Central memory CD8-positive, alpha-beta T cell (primary cell): Measurements from ENCODE around the gene ATXN7L3B.
"Not testable (repeated sequence)": the region's sequence is repeated elsewhere in the genome, so short reads cannot be mapped to it uniquely, and the experiment has no call there.

Experiments
- ATAC-seq: fragments of 150-1000 bp; cut with Tn5 transposase; replicated peaks from 2 replicates; pipeline ENCODE4 v1.10.0; 2022; ENCODE audit warnings: mild to moderate bottlenecking, moderate FRiP score, moderate number of reproducible peaks; ENCODE audit not compliant: poor library complexity, severe bottlenecking; ENCODE audit errors: extremely low read depth
- DNase-seq, 2 donors: peaks; one replicate each; pipeline ENCODE4 v3.0.0; 2021; ENCODE audit warnings: low spot score in 2 of 2
- H3K27ac Mint-ChIP-seq: one replicate; pipeline ENCODE4 v1.8.0; 2022; ENCODE audit warnings: low read depth, mild to moderate bottlenecking, moderate library complexity, mixed read lengths
- H3K27me3 Mint-ChIP-seq: one replicate; pipeline ENCODE4 v1.8.0; 2022; ENCODE audit warnings: mixed read lengths
- H3K36me3 Mint-ChIP-seq: one replicate; pipeline ENCODE4 v1.8.0; 2022; ENCODE audit warnings: mild to moderate bottlenecking, moderate library complexity, mixed read lengths; ENCODE audit not compliant: insufficient read depth
- H3K4me1 Mint-ChIP-seq: one replicate; pipeline ENCODE4 v1.8.0; 2022; ENCODE audit warnings: mixed read lengths
- H3K4me3 Mint-ChIP-seq: one replicate; pipeline ENCODE4 v1.8.0; 2022; ENCODE audit warnings: mild to moderate bottlenecking, moderate library complexity, mixed read lengths
- H3K9me3 Mint-ChIP-seq: one replicate; pipeline ENCODE4 v1.8.0; 2022; ENCODE audit warnings: mixed read lengths

Gene ATXN7L3B, protein sequence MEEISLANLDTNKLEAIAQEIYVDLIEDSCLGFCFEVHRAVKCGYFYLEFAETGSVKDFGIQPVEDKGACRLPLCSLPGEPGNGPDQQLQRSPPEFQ

DNA sequence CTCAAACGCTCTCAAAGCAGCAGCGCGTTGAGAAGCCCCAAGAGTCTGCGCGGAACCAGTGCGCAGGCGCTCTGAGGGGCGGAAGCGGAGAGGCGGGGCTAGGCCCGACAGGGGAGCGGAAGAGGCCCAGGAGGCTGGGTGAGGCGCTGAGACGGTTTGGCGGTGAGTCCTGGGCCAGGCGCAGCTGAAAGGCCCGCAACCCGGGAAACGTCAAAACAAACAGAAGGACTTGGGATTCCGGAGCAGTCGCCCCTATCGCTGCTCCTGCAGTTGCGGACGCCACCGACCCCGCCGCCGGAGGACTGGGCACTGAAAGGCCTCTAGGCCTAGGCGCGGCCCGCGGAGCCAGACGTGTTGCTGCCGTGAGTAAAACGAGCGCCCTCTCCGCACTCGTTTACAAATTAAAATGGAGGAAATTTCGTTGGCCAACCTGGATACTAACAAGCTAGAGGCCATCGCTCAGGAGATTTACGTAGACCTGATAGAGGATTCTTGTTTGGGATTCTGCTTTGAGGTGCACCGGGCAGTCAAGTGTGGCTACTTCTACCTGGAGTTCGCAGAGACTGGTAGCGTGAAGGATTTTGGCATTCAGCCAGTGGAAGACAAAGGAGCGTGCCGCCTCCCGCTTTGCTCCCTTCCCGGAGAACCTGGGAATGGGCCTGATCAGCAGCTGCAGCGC is at the start of gene ATXN7L3B:
ATXN7L3B (plus strand) TSS at position 129 of the 679 bp plus-strand sequence; CDS start at position 407, 278 bp downstream.
- Mint-ChIP-seq H3K4me3 (peak within 1 kb of the TSS; percentile 96), H3K4me1 (peaks cover 52% of the 10 kb centered on the region), H3K36me3 (peaks cover 31% of the 10 kb centered on the region), H3K9me3 (no peaks in the 10 kb centered on the region), H3K27me3 (no peaks in the 10 kb centered on the region), H3K27ac (peak within 1 kb of the TSS; percentile 100)
- ATAC-seq (peak; percentile 94), DNase-seq (peak; percentile 94 to 99)

DNA sequence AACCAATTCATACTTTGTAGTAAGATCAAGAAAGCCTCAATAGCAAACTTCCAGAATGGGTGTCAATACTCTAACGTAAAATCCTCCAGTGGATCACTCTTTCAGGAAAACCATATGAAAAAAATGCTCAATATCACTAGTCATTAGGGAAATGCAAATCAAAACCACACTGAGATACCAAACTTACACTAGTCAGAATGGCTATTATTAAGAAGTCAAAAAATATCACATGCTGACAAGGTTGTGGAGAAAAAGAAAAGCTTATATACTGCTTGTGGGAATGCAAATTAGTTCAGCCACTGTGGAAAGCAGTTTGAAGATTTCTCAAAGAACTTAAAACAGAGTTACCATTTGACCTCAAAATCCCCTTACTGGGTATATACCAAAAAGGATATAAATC is 49.5 kb upstream of the ATXN7L3B start:
- DNase-seq (no peak), ATAC-seq (no peak)
- no peaks in the 10 kb centered on the region for H3K9me3 Mint-ChIP-seq
- H3K27me3 Mint-ChIP-seq, result no peaks in the 10 kb centered on the region
- no peaks in the 10 kb centered on the region for H3K36me3 Mint-ChIP-seq
- H3K4me1 Mint-ChIP-seq, result peaks cover 17% of the 10 kb centered on the region
- no peak overlapping the region for H3K27ac Mint-ChIP-seq
- no peak overlapping the region for H3K4me3 Mint-ChIP-seq

DNA sequence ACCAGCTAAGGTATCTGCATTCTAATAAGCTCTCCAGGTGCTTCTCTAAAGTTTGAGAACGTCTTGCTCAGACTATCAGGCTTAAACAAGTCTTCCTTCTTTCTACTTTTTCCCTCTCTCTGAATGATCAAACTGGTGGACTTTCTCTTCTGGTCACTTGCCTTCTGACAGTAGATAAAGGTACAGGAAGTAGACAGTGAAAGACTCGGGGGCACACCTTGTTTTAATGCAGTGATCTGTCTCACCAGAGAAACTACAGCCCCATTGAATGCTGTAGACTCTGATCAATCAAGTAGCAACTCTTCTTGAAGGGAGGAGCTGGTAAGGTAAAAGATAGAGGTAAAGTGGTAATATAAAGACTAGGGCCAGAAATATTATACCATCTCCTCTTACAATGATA is 48.1 kb upstream of the ATXN7L3B start:
- Mint-ChIP-seq H3K9me3 (no peaks in the 10 kb centered on the region), H3K27ac (peak overlapping the region; percentile 27), H3K27me3 (no peaks in the 10 kb centered on the region), H3K36me3 (no peaks in the 10 kb centered on the region), H3K4me3 (peak overlapping the region; percentile 3), H3K4me1 (peaks cover 17% of the 10 kb centered on the region)
- DNase-seq, result no peak
- ATAC-seq, result peak; percentile 29

DNA sequence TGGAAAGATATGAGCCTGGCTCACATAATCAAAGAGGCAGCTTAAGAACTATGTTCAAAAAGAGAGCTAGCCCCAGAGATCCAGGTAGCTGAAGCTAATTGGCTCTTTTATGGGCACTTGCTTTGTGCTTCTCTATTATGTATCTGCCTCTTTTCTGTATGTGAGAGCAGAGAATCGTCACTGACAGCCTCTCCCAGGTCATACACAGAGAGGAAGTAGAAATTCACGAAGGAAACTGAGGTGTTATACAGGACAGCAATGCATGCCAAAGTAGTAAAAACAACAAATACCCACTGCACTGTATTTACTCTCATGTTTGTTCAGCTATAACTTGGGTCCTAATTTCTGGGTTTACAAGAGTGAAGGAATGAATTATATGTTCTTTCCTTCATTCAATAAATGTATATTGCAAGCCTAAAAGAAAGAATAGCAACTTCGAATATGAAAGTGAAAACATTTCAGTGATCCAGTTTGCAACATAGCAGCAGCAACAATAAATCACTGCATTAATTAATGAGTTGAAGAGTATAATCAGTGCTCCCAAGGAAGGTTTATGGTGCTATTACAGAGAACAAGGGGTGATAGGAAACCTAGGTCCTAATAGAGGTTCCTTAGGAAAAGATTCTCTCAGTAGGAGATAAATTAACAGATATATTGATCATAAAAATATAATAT is 47.1 kb upstream of the ATXN7L3B start:
- Mint-ChIP-seq H3K27ac (peak overlapping the region; percentile 76), H3K9me3 (no peaks in the 10 kb centered on the region), H3K27me3 (no peaks in the 10 kb centered on the region), H3K36me3 (no peaks in the 10 kb centered on the region), H3K4me1 (peaks cover 12% of the 10 kb centered on the region), H3K4me3 (peak overlapping the region; percentile 64)
- DNase-seq (no peak), ATAC-seq (peak; percentile 81)

DNA sequence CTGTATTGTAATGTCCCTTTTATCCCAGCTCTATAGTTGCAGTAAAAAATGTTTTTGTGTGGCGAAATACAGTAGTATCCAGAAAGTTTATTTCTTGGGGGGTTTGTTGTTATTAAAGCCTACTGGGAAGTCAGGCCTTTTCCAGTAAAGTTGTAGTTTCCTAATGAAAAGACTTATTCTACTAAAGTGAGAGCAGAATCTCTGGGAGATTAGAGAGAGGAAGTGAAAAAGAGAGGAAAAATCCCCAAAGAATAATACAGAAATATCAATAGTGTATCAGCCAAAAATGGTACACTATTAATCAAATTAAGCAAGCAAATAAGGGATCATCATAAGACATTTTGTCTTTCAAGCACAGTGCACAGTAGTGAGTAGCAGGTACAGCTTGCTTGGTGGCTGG is 46.3 kb upstream of the ATXN7L3B start:
- H3K4me3 Mint-ChIP-seq, result no peak overlapping the region
- ATAC-seq (no peak), DNase-seq (no peak)
- peak overlapping the region; percentile 33 for H3K27ac Mint-ChIP-seq
- no peaks in the 10 kb centered on the region for H3K27me3 Mint-ChIP-seq
- no peaks in the 10 kb centered on the region for H3K36me3 Mint-ChIP-seq
- no peaks in the 10 kb centered on the region for H3K9me3 Mint-ChIP-seq
- peaks cover 12% of the 10 kb centered on the region for H3K4me1 Mint-ChIP-seq

DNA sequence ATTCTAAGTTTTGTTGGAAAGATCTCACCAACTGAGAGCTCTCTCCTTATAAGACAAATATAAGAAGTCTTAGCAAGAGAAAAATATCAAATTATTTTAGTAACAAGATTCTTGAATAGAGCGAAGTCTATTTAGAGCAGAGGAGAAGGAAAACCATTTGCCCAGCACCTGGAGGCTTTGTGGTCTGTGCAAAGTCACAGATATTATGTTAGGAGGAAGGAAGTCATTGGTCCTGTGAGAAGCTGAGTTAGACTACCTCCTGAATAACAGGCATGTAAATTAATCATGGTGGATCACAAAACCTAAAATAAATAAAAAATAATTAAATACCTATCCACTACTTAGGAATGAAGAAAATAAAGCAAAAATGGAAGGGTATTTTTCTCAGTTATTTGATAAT is 38.4 kb upstream of the ATXN7L3B start:
- Mint-ChIP-seq H3K36me3 (no peaks in the 10 kb centered on the region), H3K4me3 (no peak overlapping the region), H3K4me1 (no peaks in the 10 kb centered on the region), H3K9me3 (no peaks in the 10 kb centered on the region), H3K27me3 (no peaks in the 10 kb centered on the region), H3K27ac (no peak overlapping the region)
- ATAC-seq (no peak), DNase-seq (no peak)

DNA sequence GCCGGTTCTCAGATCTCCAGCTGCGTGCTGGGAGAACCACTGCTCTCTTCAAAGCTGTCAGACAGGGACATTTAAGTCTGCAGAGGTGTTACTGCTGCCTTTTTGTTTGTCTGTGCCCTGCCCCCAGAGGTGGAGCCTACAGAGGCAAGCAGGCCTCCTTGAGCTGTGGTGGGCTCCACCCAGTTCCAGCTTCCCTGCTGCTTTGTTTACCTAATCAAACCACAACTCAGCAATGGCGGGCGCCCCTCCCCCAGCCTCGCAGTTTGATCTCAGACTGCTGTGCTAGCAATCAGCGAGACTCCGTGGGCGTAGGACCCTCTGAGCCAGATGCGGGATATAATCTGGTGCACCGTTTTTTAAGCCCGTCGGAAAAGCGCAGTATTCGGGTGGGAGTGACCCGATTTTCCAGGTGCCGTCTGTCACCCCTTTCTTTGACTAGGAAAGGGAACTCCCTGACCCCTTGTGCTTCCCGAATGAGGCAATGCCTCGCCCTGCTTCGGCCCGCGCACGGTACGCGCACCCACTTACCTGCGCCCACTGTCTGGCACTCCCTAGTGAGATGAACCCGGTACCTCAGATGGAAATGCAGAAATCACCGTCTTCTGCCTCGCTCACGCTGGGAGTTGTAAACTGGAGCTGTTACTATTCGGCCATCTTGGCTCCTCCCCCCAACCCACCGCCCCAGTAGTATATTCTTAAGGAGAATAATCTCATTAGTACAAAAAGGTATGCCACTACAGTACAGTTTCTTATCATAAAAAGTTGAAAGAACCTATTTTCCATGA is 28.6 kb upstream of the ATXN7L3B start:
- H3K27ac Mint-ChIP-seq, ATAC-seq: not testable (repeated sequence)
- H3K27me3 Mint-ChIP-seq, result peaks cover 21% of the 10 kb centered on the region

DNA sequence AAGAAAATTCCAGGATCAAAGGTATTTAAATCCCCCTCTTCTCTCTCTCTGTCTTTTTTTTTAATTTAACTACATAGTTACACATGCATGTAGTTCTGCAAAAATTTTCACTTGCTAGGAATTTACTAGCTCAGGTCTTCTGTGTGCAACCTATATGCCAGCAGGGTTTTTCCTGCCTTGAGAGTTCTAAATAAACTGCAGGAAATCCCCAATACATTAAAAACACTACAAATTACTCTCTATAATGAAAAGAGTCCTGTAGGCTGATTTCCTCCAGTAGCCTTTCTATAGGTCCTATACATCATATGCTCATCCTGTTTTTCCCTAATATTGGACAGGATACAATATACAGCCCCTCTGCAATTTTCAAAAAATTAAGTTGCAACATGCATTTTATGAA is 27.7 kb upstream of the ATXN7L3B start:
- Mint-ChIP-seq H3K9me3 (no peaks in the 10 kb centered on the region), H3K4me1 (no peaks in the 10 kb centered on the region), H3K27me3 (peaks cover 21% of the 10 kb centered on the region), H3K27ac (no peak overlapping the region), H3K4me3 (no peak overlapping the region), H3K36me3 (no peaks in the 10 kb centered on the region)
- DNase-seq (no peak), ATAC-seq (no peak)

More for the DNA sequence above, 28.6 kb upstream of the ATXN7L3B start:
- not testable (repeated sequence) for H3K36me3 Mint-ChIP-seq, H3K4me1 Mint-ChIP-seq, DNase-seq, H3K9me3 Mint-ChIP-seq, H3K4me3 Mint-ChIP-seq

DNA sequence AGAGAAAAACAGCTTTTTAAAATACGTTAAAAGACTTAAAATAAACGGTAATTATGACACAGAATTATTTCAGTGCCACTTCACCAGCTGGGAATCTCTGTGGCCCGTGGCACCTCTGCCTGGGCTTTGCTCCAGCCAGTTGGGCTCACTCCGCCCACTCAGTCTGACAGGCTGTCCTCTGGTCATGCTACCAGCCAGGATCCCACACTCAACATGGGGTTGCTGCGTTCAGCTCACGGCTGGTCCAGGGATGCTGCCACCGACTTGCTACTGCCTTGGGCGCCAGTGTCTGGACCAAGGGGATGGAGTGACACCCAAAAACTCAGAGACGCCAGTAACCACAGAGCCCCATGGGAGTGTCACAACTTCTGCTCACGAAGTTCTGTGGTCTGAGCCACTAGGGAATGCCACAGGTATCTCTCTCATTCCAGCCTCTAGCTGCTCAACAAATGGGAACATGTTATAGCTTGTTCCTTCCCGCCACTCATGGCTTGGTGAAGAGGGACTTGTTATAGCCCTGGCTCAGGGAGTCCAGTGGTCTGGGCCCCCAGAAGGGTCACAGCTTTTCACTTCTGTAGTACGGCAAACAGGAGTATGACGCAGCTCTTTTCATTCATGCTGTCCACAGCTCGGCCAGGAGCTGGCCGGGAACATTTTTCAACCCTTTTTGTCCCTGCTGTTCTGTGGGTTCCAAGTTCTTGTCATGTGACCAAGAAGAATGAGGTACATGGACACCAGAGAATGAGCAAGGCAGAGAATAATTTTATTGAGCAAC is 23.4 kb upstream of the ATXN7L3B start:
- Mint-ChIP-seq H3K4me3 (no peak overlapping the region), H3K9me3 (no peaks in the 10 kb centered on the region), H3K27ac (no peak overlapping the region), H3K4me1 (no peaks in the 10 kb centered on the region), H3K36me3 (no peaks in the 10 kb centered on the region), H3K27me3 (peaks cover 32% of the 10 kb centered on the region)
- DNase-seq, result no peak
- no peak for ATAC-seq

DNA sequence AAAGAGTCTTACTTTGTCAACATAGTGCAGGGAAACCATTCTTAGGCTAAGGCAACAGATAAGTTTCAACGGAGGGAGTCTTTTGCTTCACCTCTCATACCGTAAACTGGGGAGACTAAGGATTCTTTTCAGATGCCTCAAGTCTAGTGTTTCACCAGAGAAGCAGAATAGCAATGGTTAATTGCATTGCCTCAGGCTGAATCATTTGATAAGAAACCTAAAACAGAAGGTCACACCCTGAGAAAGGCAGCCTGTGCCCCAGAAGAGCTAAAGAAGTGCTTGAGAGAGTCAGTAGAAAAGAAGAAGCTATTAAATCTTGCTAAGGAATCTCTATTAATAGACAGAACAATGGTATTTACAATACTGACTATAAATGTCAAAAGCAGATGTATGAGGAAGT is 21.8 kb upstream of the ATXN7L3B start:
- Mint-ChIP-seq H3K4me1 (no peaks in the 10 kb centered on the region), H3K27ac (no peak overlapping the region), H3K36me3 (no peaks in the 10 kb centered on the region), H3K4me3 (no peak overlapping the region), H3K9me3 (no peaks in the 10 kb centered on the region), H3K27me3 (peaks cover 17% of the 10 kb centered on the region)
- no peak for ATAC-seq
- no peak for DNase-seq

DNA sequence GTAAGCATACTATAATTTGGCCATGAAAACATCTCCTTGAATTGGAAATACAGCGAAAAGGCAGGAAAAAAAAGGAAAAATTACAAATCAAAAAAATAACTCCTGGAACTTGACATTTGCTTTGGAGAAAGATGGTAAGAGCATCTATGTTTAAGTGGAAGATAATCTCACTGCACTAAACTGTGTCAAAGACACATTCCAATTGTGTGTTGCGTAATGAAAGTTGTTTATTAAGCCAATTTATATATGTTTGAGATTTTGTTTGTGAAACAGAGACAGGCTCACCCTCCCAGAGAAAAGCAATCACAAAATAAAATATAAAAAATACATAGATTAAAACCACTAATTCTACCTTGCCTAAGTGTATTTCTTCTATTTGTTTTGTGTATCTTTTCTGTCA is 11.1 kb upstream of the ATXN7L3B start:
- DNase-seq, result no peak
- H3K27ac Mint-ChIP-seq, result no peak overlapping the region
- no peaks in the 10 kb centered on the region for H3K4me1 Mint-ChIP-seq
- H3K27me3 Mint-ChIP-seq, result peaks cover 10% of the 10 kb centered on the region
- H3K4me3 Mint-ChIP-seq, result no peak overlapping the region
- no peaks in the 10 kb centered on the region for H3K9me3 Mint-ChIP-seq
- no peak for ATAC-seq
- H3K36me3 Mint-ChIP-seq, result no peaks in the 10 kb centered on the region

DNA sequence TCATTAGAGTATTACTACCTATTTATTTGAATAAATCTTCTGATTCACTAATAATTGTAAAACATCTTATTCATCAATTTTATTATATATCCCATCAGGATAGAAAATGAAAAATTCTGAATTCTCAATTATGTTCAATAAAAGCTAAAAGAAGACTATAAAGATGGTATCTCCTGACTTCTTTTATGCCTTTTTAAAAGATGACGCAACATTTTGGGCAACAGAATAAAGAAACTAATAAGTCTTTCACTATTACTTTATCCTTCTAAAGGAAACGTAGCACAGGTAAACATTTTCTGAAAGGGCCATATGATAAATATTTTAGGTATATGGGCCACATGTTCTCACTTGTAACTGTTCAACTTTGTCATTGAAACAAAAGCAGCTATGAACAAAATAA is 10.1 kb upstream of the ATXN7L3B start:
- ATAC-seq (no peak), DNase-seq (no peak)
- peaks cover 10% of the 10 kb centered on the region for H3K27me3 Mint-ChIP-seq
- H3K9me3 Mint-ChIP-seq, result no peaks in the 10 kb centered on the region
- H3K27ac Mint-ChIP-seq, result no peak overlapping the region
- no peaks in the 10 kb centered on the region for H3K4me1 Mint-ChIP-seq
- H3K4me3 Mint-ChIP-seq, result no peak overlapping the region
- H3K36me3 Mint-ChIP-seq, result no peaks in the 10 kb centered on the region
